SK-MEL-5 (cell line): Measurements from ENCODE around the gene LCOR. TPM values are rescaled to one million over a fixed set of nuclear protein-coding genes. Genes with fewer than 3 reads are reported as not detected.
"Not testable (repeated sequence)": the region's sequence is repeated elsewhere in the genome, so short reads cannot be mapped to it uniquely, and the experiment has no call there.

Experiments used
- DNase-seq: peaks from one replicate; pipeline ENCODE4 v3.0.0-alpha.2; 2016; ENCODE audit warnings: low read depth, low spot score
- in situ Hi-C: cut with HindIII; loops from 2 replicates; pipeline ENCODE4 v1.10.0; 2016; ENCODE audit warnings: low sequenced_read_pairs, high pct_unique_total_duplicates, low pct_unique_long_range_greater_than_20kb
- total RNA-seq: library from RNA; depleted of rRNA; stranded (reverse); fragments of >200 nt; shearing (Covaris generic); gene quantifications from 2 replicates; pipeline ENCODE4 v1.2.3, GENCODE V29; 2014

The LCOR gene
- total RNA-seq, 1 experiment from 2014 or later: 9.5 TPM

DNA sequence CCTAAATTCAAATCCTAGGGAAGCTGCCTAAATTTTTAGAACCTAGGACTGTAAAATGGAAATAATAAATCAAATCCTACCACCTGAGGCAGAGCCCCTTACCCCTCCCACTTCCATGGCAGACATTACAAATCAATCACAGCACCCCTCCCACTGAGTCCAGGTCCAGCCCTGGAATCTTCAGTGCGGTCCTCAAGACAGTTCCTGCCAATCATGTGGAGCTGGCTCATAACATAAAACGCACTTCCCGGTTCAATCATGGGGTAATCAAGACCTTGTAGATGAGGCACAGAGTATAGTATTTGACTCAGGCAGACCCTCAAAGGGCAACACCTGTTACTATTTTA, 196.7 kb downstream of the LCOR start:
- DNase-seq: no peak
- in situ Hi-C loops: no loop called here

- DNase-seq: no peak
- in situ Hi-C loops: no loop called here
These were observed 197.2 kb downstream of the LCOR start for GRCh38 chr10:97029271-97029670.

DNA sequence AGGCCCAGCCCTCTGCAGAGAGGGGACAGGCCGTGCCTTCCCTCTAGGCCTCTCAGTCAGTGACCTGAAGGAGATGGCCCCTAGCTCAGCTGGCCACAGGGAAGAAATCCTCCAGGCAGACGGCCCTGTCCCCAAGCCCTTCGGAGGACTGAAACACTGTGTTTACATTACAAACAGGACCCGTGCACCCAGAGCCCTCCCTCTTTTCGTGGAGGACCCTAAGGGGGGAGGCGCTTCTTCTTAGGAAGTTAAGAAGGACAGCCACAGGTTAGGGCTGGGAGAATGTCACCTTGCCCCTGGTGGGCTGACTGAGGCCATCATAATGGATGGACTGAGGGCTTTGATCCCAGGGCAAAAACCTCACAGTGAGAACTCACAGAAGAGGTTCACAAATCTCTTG, 198.8 kb downstream of the LCOR start:
- DNase-seq: no peak
- in situ Hi-C loops: no loop called here

DNA sequence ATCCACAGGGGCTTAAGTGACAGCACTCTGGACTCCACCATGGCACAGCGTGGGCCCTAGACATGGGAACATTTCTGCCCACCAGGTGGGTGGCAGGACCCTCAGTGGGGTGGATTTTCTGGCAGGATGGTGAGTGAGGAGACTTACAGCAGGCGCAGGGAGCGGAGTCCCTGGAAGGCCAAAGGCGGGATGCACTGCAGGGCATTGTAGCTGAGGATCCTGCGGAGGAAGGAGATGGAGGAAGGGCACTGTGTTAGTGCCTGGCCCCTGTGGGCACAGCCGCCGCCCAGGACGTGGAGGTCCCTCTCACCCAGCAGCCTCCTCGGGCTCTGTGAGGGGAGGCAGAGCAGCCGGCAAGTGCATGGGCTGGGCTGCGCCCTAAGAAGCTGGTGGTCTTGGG, 199.4 kb downstream of the LCOR start:
- no peak for DNase-seq
- in situ Hi-C loops: no loop called here

GRCh38 chr10:97032624-97033023, 200.5 kb downstream of the LCOR start:
- in situ Hi-C loops: no loop called here
- DNase-seq: no peak

- in situ Hi-C loops, DNase-seq: not testable (repeated sequence)
These were observed 201.7 kb downstream of the LCOR start for GRCh38 chr10:97033841-97034240.

DNA sequence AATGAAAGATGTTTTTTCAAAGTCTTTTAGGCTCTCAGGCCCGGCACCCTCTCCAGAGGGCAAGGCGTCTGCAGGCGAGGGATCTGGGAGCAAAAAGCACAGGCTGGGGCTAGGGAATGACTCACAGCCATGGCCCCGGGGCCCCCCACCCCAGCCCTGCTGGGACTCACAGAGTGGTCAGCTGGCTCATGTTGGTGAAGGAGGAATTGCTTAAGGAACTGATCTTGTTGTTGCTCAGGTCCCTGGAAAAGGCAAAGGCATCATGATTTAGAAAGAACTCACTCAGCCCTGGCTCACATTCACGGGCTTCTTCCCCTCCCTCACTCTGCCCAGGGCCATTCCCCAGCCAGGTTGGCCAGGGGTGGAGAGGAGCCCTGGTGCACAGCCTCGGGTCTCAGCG, 202.2 kb downstream of the LCOR start:
- DNase-seq: no peak
- in situ Hi-C loops: no loop called here

GRCh38 chr10:97034958-97035769, 203.1 kb downstream of the LCOR start:
- DNase-seq: no peak

GRCh38 chr10:97037365-97038361, 205.6 kb downstream of the LCOR start:
- peak; percentile 87 for DNase-seq
- in situ Hi-C loops: no loop called here

More at GRCh38 chr10:97034958-97035769, 203.1 kb downstream of the LCOR start:
- in situ Hi-C loops: no loop called here

DNA sequence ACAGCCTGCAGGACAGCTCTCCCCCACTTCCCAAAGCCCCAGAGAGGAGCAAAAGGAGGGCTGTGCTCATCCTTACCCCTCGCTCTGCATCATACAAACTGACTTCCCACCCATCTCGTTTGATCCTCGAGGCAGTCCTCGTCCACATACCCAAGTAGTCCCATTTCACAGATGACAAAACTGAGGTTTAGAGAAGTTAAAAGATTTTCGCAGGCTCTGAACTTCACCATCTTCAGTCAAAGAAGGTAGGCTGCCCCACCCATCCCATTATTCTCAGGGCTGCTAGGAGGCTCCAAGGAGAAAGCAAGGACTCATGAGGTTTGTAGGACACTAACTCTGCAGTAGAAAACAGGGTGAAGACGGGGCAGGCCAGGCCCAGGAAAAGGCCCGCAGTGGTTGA, 206.6 kb downstream of the LCOR start:
- no peak for DNase-seq
- in situ Hi-C loops: no loop called here

GRCh38 chr10:97039538-97040247, 207.6 kb downstream of the LCOR start:
- in situ Hi-C loops: no loop called here
- DNase-seq: peak; percentile 11

DNA sequence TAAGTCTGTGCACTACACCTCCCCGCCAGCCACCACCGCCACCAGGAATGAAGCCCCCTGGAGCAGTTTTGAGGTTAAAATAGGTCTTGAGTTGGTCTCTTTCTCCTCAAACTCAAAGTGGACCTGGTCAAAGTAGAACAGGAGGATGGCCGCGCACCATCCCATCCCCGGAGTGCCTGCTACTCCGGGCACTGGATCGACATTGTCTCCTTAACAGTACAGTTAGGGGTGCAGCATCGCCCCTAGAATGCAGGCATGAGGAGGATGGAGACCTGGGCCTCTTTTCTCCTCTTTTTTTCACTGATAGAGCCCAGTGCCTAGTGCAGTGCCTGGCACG, 208.1 kb downstream of the LCOR start:
- no peak for DNase-seq
- in situ Hi-C loops: no loop called here

- in situ Hi-C loops: no loop called here
- DNase-seq: no peak
These were observed 208.6 kb downstream of the LCOR start for GRCh38 chr10:97040706-97041105.

DNA sequence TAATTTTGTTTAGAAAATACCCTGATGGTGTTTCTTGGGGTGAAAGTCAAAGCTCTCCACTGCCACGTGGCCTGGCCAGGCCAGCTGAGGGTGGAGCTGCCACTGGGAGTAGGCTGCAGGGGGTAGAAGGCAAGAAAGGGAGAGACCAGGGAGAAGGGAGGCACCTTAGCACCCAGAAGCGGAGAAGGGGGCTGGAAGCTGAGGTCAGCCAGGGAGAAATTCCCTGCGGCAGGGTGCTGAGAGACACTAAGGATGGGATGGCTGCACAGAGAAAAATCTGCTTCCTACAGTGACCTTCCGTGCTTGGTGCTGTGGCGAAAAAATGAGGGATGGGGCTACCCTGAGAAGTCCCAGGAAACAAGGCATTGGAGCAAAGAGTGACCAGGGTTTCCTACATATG, 210.0 kb downstream of the LCOR start:
- no peak for DNase-seq
- in situ Hi-C loops: no loop called here

DNA sequence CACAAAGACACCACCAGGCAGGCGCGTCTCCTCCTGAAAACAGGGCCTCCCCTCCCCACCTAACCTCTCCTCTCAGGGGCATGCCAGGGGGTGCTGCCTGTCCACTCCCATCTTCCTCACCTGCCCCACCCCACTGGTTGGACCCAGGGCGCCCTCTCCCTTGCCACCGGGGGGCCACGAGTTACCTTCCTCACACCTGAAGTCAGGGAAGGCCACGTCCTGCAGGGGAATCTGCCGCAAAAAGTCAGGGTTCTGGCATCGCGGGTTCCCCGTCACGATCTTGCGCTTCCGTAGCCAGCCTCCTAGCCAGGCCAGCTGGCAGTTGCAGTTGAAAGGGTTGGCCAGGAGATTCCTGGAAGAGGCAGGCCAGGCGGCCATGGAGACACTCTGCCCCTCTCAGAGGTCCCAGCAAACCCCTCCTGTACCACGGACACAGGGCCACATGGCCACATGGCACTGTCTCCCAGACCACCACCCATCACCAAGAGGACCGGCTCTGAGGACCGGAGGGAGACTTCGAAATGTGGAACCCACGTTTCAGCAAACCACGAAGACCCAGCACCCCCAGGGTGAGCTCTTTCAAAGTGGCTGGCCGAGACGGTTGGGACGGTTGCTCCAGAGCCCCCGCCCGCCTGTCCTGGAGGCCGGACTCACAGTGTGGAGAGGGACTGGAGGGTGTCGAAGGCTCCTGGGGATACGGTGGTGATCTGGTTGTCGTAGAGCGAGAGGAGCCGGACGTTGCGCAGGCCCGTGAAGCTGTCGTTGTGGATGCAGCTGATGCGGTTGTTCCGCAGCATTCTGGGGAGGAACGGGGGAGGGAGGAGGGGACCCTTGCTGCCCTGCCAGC, 210.8 kb downstream of the LCOR start:
- in situ Hi-C loops: no loop called here
- DNase-seq: no peak

- in situ Hi-C loops: no loop called here
- DNase-seq: no peak
These were observed 211.4 kb downstream of the LCOR start for GRCh38 chr10:97043563-97043855.
